Lower lobe of right lung (tissue), 2 donors: ENCODE data around the gene ITGA11. TPM values are rescaled to one million over a fixed set of nuclear protein-coding genes. Genes with fewer than 3 reads are reported as not detected.

Source experiments
- ATAC-seq, 2 donors: fragments of 200-7000 bp; cut with Tn5 transposase; one replicate each; pipeline ENCODE4 v1.9.1; 2020 to 2022; ENCODE audit warnings: mild to moderate bottlenecking in 2 of 2, moderate library complexity in 2 of 2
- DNase-seq: peaks from one replicate; pipeline ENCODE4 v3.0.0-alpha.2; 2020
- H3K27ac ChIP-seq: fragments of 200-600 bp; one replicate; pipeline ENCODE4 v1.8.0; 2022
- H3K27me3 ChIP-seq: fragments of 200-600 bp; one replicate; pipeline ENCODE4 v1.8.0; 2022; ENCODE audit warnings: low read depth
- H3K36me3 ChIP-seq: fragments of 200-600 bp; one replicate; pipeline ENCODE4 v1.8.0; 2022; ENCODE audit warnings: mild to moderate bottlenecking
- H3K4me1 ChIP-seq: fragments of 200-600 bp; one replicate; pipeline ENCODE4 v1.8.0; 2022
- H3K4me3 ChIP-seq: fragments of 200-600 bp; one replicate; pipeline ENCODE4 v1.8.0; 2022; ENCODE audit warnings: mild to moderate bottlenecking
- H3K9me3 ChIP-seq: fragments of 200-600 bp; one replicate; pipeline ENCODE4 v1.8.0; 2022
- intact Hi-C: fragments of 100-400 bp; cut with DNase I; formaldehyde crosslinking; loops from one replicate; pipeline ENCODE4 v1.11.0; 2022
- total RNA-seq: library from RNA; stranded (reverse); fragmentation: NEBNext Ultra II Directional; extraction: Animal tissue kit (Norgen Biotek cat#: 25700); gene quantifications from one replicate; pipeline ENCODE4 v1.2.1, GENCODE V29; 2021
- TF ChIP-seq, protein P1 (sequence below): fragments of 200-600 bp; IDR thresholded peaks from one replicate; pipeline ENCODE4 v1.8.0; 2022; ENCODE audit warnings: antibody characterized with exemption, mild to moderate bottlenecking
- donor health status: DM: no; HTN: yes; CAD: no; lungs with severe emphysema.

ITGA11 gene
- total RNA-seq, 1 donor from 2014 or later, result 2.7 TPM

DNA sequence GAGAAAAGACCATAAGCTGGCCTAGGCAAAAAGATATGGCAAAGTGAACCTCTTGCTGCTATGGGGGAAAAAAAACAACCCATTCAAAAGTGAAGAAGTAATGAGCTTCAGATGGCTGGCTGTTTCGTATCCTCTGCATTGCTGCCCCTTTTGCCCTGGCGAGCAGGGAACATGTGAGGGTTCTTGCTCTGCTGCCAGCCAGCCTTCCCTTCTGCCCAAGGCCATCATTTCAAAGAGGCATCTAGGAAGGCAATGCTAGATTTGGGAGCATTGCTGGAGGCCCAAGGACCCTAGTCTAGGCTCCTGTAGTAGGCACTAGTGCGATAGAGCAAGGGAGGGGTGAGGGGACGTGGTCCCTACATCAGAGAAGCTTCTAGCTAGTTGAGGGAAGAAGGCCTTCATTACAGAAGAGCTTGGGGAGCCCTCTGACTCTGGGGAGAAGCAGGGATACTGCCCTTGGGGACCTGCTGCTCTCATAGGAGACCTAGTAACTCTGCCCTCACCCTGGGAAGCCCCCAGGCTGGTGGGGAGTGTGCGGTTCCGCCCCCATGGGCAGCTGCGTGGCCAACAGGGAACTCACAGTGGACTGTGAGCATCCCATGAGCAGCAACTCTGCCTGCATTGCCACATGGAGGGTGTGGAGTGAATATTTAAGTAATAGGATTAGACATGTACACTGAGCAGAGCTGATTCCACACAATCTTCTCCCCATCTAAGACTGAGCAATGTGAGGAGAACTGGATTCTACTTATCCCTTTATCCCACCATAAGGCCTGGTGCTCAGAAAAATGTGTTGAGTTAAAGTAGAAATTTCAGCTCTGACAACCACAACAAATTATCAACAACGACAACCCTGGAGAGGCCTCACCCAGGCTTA, 21.3 kb downstream of the ITGA11 start:
- no peaks in the 10 kb centered on the region for H3K27me3 ChIP-seq
- no peak for ATAC-seq
- no peaks in the 10 kb centered on the region for H3K36me3 ChIP-seq
- no peaks in the 10 kb centered on the region for H3K4me1 ChIP-seq
- DNase-seq, result no peak
- intact Hi-C loops, result no loop called here
- TF ChIP-seq, protein P1, sequence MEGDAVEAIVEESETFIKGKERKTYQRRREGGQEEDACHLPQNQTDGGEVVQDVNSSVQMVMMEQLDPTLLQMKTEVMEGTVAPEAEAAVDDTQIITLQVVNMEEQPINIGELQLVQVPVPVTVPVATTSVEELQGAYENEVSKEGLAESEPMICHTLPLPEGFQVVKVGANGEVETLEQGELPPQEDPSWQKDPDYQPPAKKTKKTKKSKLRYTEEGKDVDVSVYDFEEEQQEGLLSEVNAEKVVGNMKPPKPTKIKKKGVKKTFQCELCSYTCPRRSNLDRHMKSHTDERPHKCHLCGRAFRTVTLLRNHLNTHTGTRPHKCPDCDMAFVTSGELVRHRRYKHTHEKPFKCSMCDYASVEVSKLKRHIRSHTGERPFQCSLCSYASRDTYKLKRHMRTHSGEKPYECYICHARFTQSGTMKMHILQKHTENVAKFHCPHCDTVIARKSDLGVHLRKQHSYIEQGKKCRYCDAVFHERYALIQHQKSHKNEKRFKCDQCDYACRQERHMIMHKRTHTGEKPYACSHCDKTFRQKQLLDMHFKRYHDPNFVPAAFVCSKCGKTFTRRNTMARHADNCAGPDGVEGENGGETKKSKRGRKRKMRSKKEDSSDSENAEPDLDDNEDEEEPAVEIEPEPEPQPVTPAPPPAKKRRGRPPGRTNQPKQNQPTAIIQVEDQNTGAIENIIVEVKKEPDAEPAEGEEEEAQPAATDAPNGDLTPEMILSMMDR, result no peak
- no peak overlapping the region for H3K27ac ChIP-seq
- no peak overlapping the region for H3K4me3 ChIP-seq
- no peaks in the 10 kb centered on the region for H3K9me3 ChIP-seq

DNA sequence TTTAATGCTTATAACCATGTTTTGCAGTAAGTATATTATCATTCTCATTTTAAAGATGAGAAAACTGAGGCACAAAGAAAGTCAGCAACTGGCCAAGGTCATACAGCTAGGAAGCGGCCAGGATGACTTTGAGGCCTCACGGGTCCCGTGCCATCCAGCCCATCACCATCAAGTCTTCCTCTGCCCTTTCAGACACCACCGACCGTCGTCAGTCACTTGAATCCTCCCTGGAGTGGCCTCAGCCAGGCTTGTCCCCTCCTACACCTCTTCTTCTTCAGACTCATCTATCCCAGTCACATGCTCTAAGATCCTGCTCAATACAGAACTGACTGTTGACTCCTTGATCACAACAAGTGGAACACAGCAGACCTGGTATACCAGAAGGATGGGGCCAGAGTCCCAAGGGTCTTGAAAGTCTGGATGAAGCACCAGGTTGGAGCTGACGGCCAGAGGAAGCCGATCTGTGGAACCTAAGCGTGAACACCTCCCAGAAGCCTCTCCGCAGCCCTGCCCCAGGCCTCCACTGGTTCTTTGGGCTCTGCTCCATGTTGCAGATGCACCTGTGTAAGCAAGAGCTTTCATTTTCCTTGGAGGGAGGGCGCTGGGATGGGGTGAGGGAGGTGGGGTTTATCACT, 22.1 kb downstream of the ITGA11 start:
- intact Hi-C loops, result no loop called here
- no peaks in the 10 kb centered on the region for H3K9me3 ChIP-seq
- H3K36me3 ChIP-seq, result no peaks in the 10 kb centered on the region
- H3K27ac ChIP-seq, result no peak overlapping the region
- ATAC-seq (no peak), DNase-seq (no peak)
- H3K27me3 ChIP-seq, result no peaks in the 10 kb centered on the region
- no peak overlapping the region for H3K4me3 ChIP-seq
- no peaks in the 10 kb centered on the region for H3K4me1 ChIP-seq
- TF ChIP-seq, protein P1, result no peak

DNA sequence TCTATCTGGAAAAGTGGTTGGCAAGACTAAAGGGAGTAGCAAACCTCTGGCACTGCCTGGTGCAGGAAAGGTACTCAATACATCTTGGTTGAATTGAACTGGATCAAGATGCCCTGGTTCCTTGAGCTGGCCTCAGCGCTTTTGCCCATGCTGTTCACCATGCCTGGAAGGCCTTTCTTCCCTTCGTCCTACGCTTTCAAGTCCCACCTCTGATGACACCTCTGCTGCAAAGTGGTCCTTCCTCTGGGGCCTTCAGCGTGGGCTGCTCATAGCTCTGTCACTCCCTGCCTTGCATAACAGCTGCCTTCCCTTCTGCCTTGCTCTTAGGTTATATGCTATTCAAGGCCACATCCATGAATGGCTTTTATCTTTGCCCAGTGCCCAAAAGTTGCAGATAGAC, 23.0 kb downstream of the ITGA11 start:
- DNase-seq (no peak), ATAC-seq (no peak)
- intact Hi-C loops, result no loop called here
- no peak overlapping the region for H3K27ac ChIP-seq
- H3K9me3 ChIP-seq, result no peaks in the 10 kb centered on the region
- H3K27me3 ChIP-seq, result no peaks in the 10 kb centered on the region
- no peak overlapping the region for H3K4me3 ChIP-seq
- H3K36me3 ChIP-seq, result no peaks in the 10 kb centered on the region
- H3K4me1 ChIP-seq, result no peaks in the 10 kb centered on the region
- TF ChIP-seq, protein P1, result no peak

DNA sequence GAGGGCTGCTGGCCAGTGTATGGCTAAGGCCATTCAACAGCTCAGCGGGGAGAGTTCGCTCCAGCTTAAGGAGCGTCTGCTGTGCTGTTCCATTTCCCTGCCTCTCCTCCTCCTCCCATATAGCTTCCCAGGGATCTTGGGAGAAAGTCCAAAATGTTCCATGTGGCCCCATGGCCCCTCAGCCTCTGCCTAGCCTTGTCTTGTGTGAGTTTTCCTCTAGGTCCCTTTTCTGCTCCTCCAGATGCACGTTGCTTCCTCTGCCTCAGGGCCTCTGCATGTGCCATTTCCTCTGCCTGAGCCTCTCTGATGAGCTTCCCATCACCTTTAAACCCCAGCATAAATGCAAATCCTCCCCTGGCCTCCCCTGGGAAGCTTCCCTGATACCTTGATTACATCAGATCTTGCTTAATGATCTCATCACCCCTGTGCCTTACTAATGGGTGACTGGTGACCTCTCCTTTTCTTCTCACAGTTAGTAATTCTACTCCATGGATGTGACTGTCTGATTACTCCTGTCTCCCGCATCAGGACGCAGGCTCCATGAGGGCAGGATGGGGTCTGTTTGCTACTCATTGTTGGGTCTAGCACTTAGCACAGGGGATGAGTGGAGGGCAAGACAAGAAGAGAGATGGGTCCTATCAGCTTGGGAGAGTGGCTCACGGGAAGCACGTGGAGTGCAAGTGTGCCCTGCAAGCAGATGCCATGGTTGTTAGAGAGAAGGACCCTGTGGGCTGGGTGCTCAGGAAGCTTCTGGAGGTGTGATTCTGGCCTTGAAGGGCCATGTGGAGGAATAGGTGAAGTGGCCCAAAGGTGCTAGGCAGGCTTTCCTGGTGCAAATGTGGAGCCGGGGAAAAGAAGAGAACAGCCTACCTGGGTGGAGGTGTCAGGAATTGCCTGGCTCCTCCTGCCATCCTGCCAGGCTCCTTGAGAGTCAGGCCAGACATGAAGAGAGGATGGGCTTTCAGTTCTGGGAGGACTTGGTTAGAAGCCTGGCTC, 23.8 kb downstream of the ITGA11 start:
- no peak overlapping the region for H3K27ac ChIP-seq
- intact Hi-C loops, result no loop called here
- H3K9me3 ChIP-seq, result no peaks in the 10 kb centered on the region
- no peaks in the 10 kb centered on the region for H3K4me1 ChIP-seq
- TF ChIP-seq, protein P1, result no peak
- DNase-seq (no peak), ATAC-seq (no peak)
- no peak overlapping the region for H3K4me3 ChIP-seq
- H3K27me3 ChIP-seq, result no peaks in the 10 kb centered on the region
- H3K36me3 ChIP-seq, result no peaks in the 10 kb centered on the region
